ENCODE results near the gene HAO2.

- no peak for TF ChIP-seq POLR2A (IDR thresholded peaks at IDR 0.05; ENCODE audit: low read length)
- TF ChIP-seq GATA1 (IDR thresholded peaks at IDR 0.05; ENCODE audit: low read depth, low read length), result no peak
Measured at GRCh38 chr1:119367432-119368124, 1.0 kb upstream of the HAO2 start.

Measured in erythroblast (primary cell).